GM21447 (cell line): ENCODE results near the gene LAMC3.

Experiments
- ATAC-seq: cut with Tn5 transposase; IDR thresholded peaks from one replicate; pipeline ENCODE4 v1.9.1; 2021; ENCODE audit not compliant: unreplicated experiment

Gene LAMC3

GRCh38 chr9:131042666-131043065, 33.7 kb downstream of the LAMC3 start:
- ATAC-seq: no peak

GRCh38 chr9:131043087-131043486, 34.1 kb downstream of the LAMC3 start:
- ATAC-seq: no peak

- ATAC-seq: no peak
These were observed 34.7 kb downstream of the LAMC3 start for GRCh38 chr9:131043646-131044045.

- ATAC-seq: no peak
These were observed 36.5 kb downstream of the LAMC3 start for GRCh38 chr9:131045300-131046092.

- no peak for ATAC-seq
These were observed 37.1 kb downstream of the LAMC3 start for GRCh38 chr9:131046093-131046380.

GRCh38 chr9:131046581-131047202, 37.7 kb downstream of the LAMC3 start:
- ATAC-seq: no peak

GRCh38 chr9:131048332-131048731, 39.4 kb downstream of the LAMC3 start:
- no peak for ATAC-seq

- no peak for ATAC-seq
These were observed 39.8 kb downstream of the LAMC3 start for GRCh38 chr9:131048820-131049219.

GRCh38 chr9:131049829-131050715, 41.1 kb downstream of the LAMC3 start:
- no peak for ATAC-seq

- ATAC-seq: no peak
These were observed 41.9 kb downstream of the LAMC3 start for GRCh38 chr9:131050831-131051230.

GRCh38 chr9:131051592-131052517, 42.9 kb downstream of the LAMC3 start:
- ATAC-seq: no peak

- ATAC-seq: no peak
These were observed 44.9 kb downstream of the LAMC3 start for GRCh38 chr9:131053896-131054295.

- no peak for ATAC-seq
These were observed 48.0 kb downstream of the LAMC3 start for GRCh38 chr9:131056781-131057506.

- ATAC-seq: no peak
These were observed 52.1 kb downstream of the LAMC3 start for GRCh38 chr9:131060900-131061630.

- no peak for ATAC-seq
These were observed 54.0 kb downstream of the LAMC3 start for GRCh38 chr9:131062969-131063368.

- ATAC-seq: no peak
These were observed 56.6 kb downstream of the LAMC3 start for GRCh38 chr9:131065599-131065998.

- no peak for ATAC-seq
These were observed 58.7 kb downstream of the LAMC3 start for GRCh38 chr9:131067625-131068024.

- ATAC-seq: no peak
These were observed 59.3 kb downstream of the LAMC3 start for GRCh38 chr9:131068076-131068816.

GRCh38 chr9:131069699-131070098, 60.7 kb downstream of the LAMC3 start:
- ATAC-seq: no peak
